HG03460 (cell line): ENCODE results near the gene LMOD2.

Experiments used
- ATAC-seq: cut with Tn5 transposase; IDR thresholded peaks from one replicate; pipeline ENCODE4 v1.9.1; 2021; ENCODE audit not compliant: unreplicated experiment

The LMOD2 gene

DNA sequence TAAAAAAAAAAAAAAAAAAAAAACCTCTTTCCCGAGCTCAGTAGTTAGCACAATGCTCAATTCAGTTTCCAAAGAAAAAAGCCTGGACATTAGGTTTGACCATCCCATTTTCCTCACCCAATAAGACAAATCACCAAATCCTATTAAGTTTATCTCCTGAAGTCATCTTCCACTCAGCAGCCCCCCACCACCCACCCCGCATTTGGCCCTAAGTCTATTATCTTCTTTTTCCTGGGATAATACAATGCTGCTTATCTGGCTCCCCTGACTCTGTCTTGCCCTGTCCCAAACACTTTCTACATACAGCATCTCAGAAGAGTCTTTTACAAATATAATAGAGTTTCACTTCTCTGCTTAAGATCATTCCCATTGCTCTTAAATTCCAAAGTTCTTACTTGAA is 17.8 kb upstream of the LMOD2 start:
- no peak for ATAC-seq

GRCh38 chr7:123639631-123640030 is 16.0 kb upstream of the LMOD2 start:
- no peak for ATAC-seq

DNA sequence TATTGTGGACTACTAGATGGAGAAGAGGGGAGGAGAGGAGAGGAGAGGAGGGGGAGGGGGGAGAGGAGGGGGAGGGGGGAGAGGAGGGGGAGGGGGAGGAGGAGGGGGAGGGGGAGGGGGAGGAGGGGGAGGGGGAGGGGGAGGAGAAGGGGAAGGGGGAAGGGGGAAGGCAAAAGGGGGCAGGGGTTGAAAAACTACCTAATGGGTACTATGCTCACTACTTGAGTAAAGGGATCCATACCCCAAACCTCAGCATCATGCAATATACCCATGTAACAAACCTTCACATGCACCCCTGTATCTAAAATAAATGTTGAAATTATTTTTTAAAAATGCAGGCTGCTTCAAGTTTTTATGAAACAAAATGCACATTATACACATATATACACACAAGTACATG is 15.1 kb upstream of the LMOD2 start:
- no peak for ATAC-seq

GRCh38 chr7:123641901-123642300 is 13.8 kb upstream of the LMOD2 start:
- no peak for ATAC-seq

- no peak for ATAC-seq
Measured at GRCh38 chr7:123643495-123644441, 11.9 kb upstream of the LMOD2 start.

GRCh38 chr7:123645516-123645915 is 10.2 kb upstream of the LMOD2 start:
- ATAC-seq, result no peak

GRCh38 chr7:123647106-123647730 is 8.4 kb upstream of the LMOD2 start:
- ATAC-seq, result no peak

GRCh38 chr7:123649964-123650363 is 5.7 kb upstream of the LMOD2 start:
- no peak for ATAC-seq

GRCh38 chr7:123650595-123650994 is 5.1 kb upstream of the LMOD2 start:
- ATAC-seq, result no peak

DNA sequence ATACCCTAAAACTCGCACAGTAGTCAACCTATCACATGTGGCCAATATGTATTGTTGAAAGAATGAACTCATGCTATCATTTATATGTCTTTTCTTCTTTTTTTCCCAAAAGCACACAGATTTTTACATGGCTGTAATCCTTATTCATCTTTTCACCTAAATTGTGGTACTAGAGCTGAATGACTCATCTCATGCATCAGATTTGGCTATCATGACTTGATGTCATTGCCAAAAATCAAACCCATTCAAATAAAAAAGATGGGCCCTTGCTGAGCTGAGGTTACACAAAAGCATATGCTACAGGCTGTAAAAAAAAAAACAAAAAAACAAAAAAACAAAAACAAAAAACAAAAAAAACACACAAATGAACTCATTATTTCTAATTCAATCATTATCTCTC is 3.3 kb upstream of the LMOD2 start:
- ATAC-seq, result no peak

- no peak for ATAC-seq
Measured at GRCh38 chr7:123653162-123653561, 2.5 kb upstream of the LMOD2 start.

DNA sequence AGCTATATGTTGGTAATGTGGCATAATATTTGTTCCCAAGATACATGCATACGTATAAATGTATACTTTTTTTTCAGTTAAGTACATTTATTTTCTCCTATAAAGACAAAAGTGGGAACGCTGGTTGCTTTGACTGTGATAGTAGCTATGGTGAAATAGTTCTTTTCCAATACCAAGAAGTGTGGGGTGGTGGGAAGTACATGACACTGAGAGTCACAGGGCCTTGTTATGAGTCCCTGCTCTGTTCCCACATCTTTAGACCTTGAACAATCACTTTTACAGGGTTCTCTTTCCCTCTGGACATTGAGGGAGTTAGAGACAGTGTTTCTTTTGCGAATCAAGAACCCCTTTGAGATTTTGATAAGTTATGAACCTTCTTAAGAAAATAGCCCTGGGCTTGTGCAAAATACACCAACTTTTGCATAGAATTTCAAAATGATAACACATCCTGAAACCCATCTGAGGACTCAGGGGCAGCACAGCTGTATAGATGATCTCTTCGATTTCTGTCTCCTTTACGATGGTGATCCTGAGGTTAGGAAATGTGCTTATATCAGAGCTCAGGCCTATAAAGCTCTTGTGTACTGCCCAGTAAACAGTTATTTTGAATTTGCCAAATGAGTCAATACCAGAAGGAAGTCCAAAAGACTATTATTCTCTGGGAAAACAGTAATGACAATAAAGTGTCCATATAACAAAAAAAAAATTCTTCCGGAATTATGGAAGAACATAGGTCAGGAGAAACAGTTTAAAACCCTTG is 1.1 kb downstream of the LMOD2 start:
- no peak for ATAC-seq

- ATAC-seq, result no peak
Measured at GRCh38 chr7:123657304-123657685, 1.6 kb downstream of the LMOD2 start.

- ATAC-seq, result no peak
Measured at GRCh38 chr7:123658023-123658422, 2.4 kb downstream of the LMOD2 start.

- no peak for ATAC-seq
Measured at GRCh38 chr7:123660514-123661354, 5.1 kb downstream of the LMOD2 start.

GRCh38 chr7:123661765-123662164 is 6.1 kb downstream of the LMOD2 start:
- ATAC-seq, result no peak

DNA sequence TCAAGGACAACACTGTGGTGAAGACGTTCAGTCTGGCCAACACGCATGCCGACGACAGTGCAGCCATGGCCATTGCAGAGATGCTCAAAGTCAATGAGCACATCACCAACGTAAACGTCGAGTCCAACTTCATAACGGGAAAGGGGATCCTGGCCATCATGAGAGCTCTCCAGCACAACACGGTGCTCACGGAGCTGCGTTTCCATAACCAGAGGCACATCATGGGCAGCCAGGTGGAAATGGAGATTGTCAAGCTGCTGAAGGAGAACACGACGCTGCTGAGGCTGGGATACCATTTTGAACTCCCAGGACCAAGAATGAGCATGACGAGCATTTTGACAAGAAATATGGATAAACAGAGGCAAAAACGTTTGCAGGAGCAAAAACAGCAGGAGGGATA is 6.6 kb downstream of the LMOD2 start:
- no peak for ATAC-seq

GRCh38 chr7:123662755-123663154 is 7.1 kb downstream of the LMOD2 start:
- ATAC-seq, result no peak

DNA sequence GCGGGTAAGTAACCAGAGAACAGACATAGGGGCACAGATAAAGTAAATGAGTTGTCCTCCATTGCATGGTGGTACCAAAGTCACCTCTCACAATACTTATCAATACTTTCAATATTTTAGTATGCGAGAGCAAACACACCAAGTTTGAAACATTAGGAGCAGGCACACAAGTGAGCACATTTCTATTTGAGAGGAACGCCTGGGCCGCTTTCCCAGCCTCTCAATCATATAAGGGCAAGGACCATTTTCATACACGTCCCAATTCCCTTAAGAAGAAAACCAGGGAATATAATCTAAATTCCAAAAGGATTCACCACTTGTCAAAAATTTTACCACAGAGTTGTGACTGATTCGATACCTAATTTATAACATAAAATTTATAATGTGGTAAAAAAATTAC is 7.5 kb downstream of the LMOD2 start:
- ATAC-seq, result no peak

- ATAC-seq, result no peak
Measured at GRCh38 chr7:123665157-123665556, 9.5 kb downstream of the LMOD2 start.

DNA sequence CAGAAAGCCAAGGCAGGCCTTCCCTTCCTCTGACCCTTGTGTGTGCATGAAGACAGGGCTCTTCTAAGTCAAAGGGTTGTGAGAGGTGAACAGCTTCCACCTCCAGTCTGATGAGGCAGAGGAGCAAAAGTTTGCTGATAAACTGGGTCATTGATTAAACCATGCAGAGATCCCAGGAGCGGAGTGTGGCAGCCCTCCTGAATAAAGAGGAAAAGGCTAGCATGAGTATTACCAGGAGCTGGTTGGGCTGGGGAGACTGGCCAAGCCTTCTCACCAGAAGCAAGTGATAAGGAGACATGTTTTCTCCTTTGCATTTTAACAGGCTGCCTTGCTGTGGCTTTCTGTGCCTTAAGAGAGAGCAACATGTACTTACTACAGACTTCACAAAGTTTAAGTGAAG is 10.2 kb downstream of the LMOD2 start:
- no peak for ATAC-seq
